GM12873 (cell line): ENCODE measurements around the gene ADGRL3.

Source experiments
- TF ChIP-seq, protein P1 (sequence below): IDR thresholded peaks from 2 replicates; pipeline ENCODE4 v1.5.1; 2012; ENCODE audit warnings: low read depth, mild to moderate bottlenecking, moderate library complexity, low read length, control low read depth; ENCODE audit not compliant: insufficient read depth; ENCODE audit errors: missing control alignments

Gene ADGRL3

DNA sequence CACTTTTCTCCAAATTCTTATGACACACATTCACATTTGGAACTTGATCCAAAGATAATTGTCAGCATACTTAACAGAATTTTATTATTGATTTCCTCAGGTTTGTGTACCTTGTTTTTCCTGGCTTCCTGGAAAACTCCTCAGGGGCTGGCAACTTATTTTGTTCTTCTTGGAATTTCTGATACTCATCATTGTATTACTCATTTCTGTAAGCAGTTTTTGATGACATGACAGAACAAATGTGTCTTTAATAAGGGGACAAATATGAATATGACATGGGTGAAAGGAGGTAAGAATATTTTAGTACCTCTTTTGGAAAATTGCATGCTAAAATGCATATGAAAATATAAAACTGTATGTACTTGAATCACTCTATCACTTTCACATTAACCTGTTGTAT, 237.8 kb downstream of the ADGRL3 start:
- TF ChIP-seq, protein P1, sequence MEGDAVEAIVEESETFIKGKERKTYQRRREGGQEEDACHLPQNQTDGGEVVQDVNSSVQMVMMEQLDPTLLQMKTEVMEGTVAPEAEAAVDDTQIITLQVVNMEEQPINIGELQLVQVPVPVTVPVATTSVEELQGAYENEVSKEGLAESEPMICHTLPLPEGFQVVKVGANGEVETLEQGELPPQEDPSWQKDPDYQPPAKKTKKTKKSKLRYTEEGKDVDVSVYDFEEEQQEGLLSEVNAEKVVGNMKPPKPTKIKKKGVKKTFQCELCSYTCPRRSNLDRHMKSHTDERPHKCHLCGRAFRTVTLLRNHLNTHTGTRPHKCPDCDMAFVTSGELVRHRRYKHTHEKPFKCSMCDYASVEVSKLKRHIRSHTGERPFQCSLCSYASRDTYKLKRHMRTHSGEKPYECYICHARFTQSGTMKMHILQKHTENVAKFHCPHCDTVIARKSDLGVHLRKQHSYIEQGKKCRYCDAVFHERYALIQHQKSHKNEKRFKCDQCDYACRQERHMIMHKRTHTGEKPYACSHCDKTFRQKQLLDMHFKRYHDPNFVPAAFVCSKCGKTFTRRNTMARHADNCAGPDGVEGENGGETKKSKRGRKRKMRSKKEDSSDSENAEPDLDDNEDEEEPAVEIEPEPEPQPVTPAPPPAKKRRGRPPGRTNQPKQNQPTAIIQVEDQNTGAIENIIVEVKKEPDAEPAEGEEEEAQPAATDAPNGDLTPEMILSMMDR = no peak

DNA sequence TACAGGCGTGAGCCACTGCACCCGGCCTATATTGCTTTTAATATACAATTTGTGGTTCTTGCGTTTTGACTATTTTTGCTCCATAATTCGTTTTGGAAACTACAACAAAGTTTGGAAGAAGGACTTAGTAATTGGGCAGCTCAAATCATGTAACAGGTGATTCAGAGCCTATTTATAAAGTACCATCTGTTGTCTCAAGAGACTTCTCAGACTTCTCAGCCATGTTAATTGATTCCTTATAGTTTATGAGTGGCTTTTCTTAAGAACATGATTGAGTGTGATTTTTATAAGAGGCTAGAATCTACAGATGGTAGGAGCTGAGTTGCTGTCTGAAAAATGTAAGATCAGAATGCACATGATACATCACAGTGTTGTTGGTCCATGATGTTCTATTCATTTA, 240.2 kb downstream of the ADGRL3 start:
- TF ChIP-seq, protein P1 = no peak

DNA sequence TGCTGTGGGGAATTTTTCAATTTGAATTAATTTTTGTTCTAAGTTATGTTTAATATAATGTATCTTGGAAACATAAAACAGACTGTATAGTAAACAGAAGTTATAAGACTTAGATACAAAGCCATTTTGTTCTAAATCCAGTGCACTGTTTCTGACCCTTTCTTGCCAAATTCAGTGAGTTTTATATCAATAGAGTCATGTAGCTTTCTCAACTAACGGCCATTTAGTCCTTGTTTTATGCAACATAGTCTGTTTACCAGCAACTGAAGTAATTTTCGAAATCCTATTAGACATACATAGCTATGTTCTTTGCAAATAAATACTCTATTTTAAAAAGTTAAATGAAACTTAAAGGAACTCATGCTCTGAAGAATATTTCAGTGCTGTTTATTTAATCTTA, 242.8 kb downstream of the ADGRL3 start:
- TF ChIP-seq, protein P1 = no peak

DNA sequence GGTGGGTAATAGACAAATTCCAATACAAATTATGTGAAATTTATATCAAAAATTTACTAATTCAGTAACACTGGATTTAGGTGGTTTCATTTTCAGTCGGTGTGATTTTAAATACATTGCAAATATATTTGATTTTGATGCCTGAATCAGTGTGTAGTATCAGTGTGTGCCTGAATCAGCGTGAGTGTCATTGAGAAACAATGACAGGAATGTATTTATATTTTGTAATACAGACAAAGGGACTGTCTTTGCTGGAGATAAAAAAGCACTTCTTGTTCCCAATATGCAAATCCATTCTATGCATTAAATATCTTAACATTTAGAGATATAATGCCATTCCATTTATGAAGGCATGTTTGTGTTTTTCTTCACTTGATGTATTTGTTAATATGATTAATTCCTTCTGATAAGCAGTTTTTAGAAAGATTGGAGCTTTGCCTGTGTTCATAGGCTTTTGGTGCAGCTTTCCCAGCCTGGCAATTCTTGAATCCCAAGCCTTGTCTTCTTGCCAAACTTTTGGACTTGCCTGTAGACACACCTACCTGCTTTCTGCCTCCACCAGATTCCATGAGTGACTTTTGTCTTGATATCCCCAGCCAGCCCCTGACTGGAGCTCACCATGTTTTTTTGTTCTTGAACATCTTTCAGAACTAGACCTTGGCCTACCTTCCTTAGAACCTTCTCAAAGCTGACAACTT, 243.8 kb downstream of the ADGRL3 start:
- TF ChIP-seq, protein P1 = no peak

DNA sequence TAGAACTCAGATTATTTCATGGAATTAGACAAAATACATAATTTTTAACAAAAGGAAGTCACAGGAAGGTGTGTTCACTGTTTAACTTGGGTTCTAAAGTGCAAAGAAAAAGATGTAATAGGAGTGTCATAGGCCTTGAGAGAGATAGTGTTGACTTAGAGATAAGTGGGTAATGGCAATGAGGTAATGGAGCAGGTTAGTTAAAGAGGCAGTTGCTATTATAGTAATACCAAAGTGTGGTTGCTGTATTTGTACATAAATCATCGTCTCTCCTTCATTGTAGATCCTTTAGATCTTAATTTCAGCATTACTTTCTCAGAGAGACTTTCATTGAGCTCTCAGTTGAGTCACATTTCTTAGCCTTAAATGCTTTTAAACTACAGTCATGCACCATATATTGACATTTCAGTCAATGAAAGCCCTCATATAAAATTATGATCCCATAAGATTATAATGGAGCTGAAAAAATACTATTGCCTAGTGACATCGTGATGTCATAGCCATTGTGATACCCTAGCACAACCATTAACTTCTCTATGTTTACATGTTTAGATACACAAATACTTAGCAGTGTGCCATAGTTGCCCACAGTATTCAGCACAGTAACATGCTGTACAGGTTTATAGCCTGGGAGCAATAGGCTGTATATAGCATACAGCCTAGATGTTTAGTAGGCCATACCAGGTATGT, 245.4 kb downstream of the ADGRL3 start:
- TF ChIP-seq, protein P1 = no peak

DNA sequence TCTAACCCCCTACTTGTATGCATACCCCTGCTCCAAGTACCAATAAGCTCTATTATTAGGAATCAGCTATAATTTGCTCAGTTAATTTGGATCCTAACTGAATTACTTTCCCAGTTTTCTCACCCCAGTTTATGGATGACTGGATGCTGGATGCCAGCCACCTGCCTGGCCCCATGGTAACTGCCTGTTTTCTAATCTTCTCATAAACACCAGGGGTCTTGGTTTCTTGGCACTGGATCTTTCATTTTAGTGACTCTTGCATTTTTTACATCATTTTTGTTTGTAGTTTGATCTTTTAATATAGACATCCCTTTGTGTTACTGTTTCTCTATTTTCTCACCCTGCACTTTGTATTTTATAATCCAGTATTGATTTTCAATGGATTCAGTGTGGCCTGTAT, 246.8 kb downstream of the ADGRL3 start:
- TF ChIP-seq, protein P1 = no peak

DNA sequence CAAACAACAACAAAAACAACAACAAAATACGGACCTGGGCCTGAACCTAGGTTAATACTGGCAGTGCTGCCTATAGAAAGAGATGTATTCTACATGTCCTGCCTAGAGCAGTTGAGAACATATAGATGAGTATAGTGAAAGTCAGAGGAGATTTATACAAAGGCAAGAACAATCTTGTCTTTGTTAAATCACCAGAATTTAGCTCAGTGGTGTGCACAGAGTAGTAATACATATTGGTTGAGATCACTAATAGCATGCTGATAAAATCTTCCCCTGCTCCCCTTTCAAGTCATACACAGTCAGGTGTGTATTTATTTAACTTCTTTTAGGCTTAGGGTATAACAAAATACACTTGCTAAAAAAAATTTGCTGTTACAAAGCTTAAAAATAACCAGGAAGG, 247.8 kb downstream of the ADGRL3 start:
- TF ChIP-seq, protein P1 = no peak
